ENCODE data around the gene SH2D3C. TPM values are rescaled to one million over a fixed set of nuclear protein-coding genes. Genes with fewer than 3 reads are reported as not detected.

Gene SH2D3C
- total and polyA plus RNA-seq, 9 of the 15 experiments (the other 6 are each of a cell fraction or from before 2014, with no cell fraction given): 0.03 to 1.2 (median 0.22) TPM; not detected in 1

DNA sequence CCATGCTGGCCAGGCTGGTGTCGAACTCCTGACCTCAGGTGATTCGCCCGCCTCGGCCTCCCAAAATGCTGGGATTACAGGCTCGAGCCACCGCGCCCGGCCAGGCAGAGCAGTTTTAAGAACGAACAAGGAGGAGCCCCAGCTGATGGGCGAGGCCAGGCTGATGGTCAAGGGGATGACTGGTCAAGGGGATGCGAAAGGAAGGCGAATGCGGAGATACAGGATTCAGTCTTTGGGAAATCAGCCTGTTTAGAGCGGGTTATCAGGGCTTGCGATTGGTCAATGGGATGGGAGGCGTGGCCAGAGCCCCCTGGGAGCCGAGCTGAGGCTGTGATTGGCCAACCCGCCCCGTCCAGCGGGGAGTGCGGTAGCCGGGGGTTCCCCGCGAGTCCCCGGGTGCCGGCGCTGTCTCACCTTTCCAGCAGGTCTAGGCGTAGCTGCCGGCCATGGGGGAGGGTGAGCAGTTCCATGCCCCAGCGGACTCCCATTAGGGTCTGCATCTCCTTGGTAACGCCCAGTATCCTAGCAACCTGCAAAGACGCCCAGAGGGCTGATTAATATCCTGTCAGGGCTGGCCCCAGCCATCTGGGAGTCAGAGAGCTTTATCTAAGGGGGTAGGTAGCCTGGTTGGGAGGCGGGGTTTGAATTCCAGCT, 35.9 kb downstream of the SH2D3C start (continued):
- TF ChIP-seq CEBPG (CRISPR knock-in tag; IDR thresholded peaks at IDR 0.05) (no peak), CEBPG (tag; conservative IDR thresholded peaks at IDR 0.05 in 1 of 2, IDR thresholded peaks at IDR 0.05 in 1 of 2) (peak; percentile 28 to 71; a peak in 3 of 4 replicates), NONO (IDR thresholded peaks at IDR 0.05; ENCODE audit: low read depth in 2 of 2, low read length in 1 of 2) (no peak), BMI1 (IDR thresholded peaks at IDR 0.05; ENCODE audit: low read length) (peak; percentile 63; the same call in 1 of the 2 replicates), TEAD1 (CRISPR knock-in tag; IDR thresholded peaks at IDR 0.05) (peak in 1 of 2 experiments; percentile 50; a peak in 1 of 4 replicates), VEZF1 (CRISPR knock-in tag; IDR thresholded peaks at IDR 0.05) (peak; percentile 52), HOXB6 (CRISPR knock-in tag; IDR thresholded peaks at IDR 0.05; ENCODE audit: borderline replicate concordance) (no peak), FOXJ2 (tag; IDR thresholded peaks at IDR 0.05) (0 out of 2 replicates have a peak, but pooled peaks have one; percentile 38), ZNF165 (CRISPR knock-in tag; IDR thresholded peaks at IDR 0.05; ENCODE audit: borderline replicate concordance) (no peak), OTX1 (CRISPR knock-in tag; IDR thresholded peaks at IDR 0.05) (no peak), MXI1 (IDR thresholded peaks at IDR 0.05; ENCODE audit: low read depth, low read length) (peak; percentile 60; the same call in 1 of the 2 replicates), MEIS2 (IDR thresholded peaks at IDR 0.05; ENCODE audit: partially characterized antibody) (peak; percentile 99), TCF3 (CRISPR knock-in tag; IDR thresholded peaks at IDR 0.05) (peak; percentile 45; the same call in 1 of the 2 replicates), LCOR (CRISPR knock-in tag; IDR thresholded peaks at IDR 0.05) (0 out of 2 replicates have a peak, but pooled peaks have one; percentile 63), ATF7 (IDR thresholded peaks at IDR 0.05) (0 out of 2 replicates have a peak, but pooled peaks have one; percentile 10), TFAP4 (CRISPR knock-in tag; IDR thresholded peaks at IDR 0.05; ENCODE audit: borderline replicate concordance) (peak; percentile 78; the same call in 1 of the 2 replicates), CXXC5 (CRISPR knock-in tag; IDR thresholded peaks at IDR 0.05) (0 out of 2 replicates have a peak, but pooled peaks have one; percentile 22), PHF21A (IDR thresholded peaks at IDR 0.05; ENCODE audit: borderline replicate concordance, low read depth) (no peak), RBM25 (IDR thresholded peaks at IDR 0.05; ENCODE audit: low read depth, low read length, severe bottlenecking) (peak; percentile 18), LEF1 (IDR thresholded peaks at IDR 0.05) (no peak), FOSL1 (tag; conservative IDR thresholded peaks at IDR 0.05) (peak; percentile 41; the same call in 1 of the 2 replicates), RCOR1 (IDR thresholded peaks at IDR 0.05; ENCODE audit: borderline replicate concordance in 1 of 2, low read depth in 2 of 2, low read length in 2 of 2) (peak in 1 of 2 experiments; percentile 71; a peak in 1 of 4 replicates), ARID1B (IDR thresholded peaks at IDR 0.05) (peak; percentile 37), MYNN (IDR thresholded peaks at IDR 0.05) (peak; percentile 98), MYNN (CRISPR knock-in tag; IDR thresholded peaks at IDR 0.05) (peak; percentile 82), ETV5 (CRISPR knock-in tag; IDR thresholded peaks at IDR 0.05; ENCODE audit: low read depth) (peak; percentile 22; the same call in 1 of the 2 replicates), CBFA2T2 (conservative IDR thresholded peaks at IDR 0.05) (peak; percentile 44), KLF1 (tag; IDR thresholded peaks at IDR 0.05) (0 out of 2 replicates have a peak, but pooled peaks have one; percentile 32), BRD4 (IDR thresholded peaks at IDR 0.05) (no peak)

Measured in K562 (cell line).